B cell (primary cell): Measurements from ENCODE around the gene PLEKHG3. TPM values are rescaled to one million over a fixed set of nuclear protein-coding genes. Genes with fewer than 3 reads are reported as not detected.

Source experiments
- ATAC-seq: fragments of 200-7000 bp; cut with Tn5 transposase; one replicate; pipeline ENCODE4 v1.10.0; 2021; ENCODE audit warnings: low read depth, mild to moderate bottlenecking, moderate number of reproducible peaks, moderate library complexity
- CTCF ChIA-PET: fragments of 350-600 bp; sonication (Branson Sonifier 250); formaldehyde crosslinking; loops from one replicate; lab custom pipeline; 2021; ENCODE audit warnings: antibody characterized with exemption, inconsistent platforms; lab: Charles Lee
- POLR2A ChIA-PET: fragments of 350-600 bp; sonication (Branson Sonifier 250); formaldehyde crosslinking; loops from one replicate; lab custom pipeline; 2021; ENCODE audit warnings: antibody characterized with exemption; lab: Charles Lee
- DNase-seq: peaks from one replicate; pipeline ENCODE4 v3.0.0; 2013
- H2AFZ ChIP-seq: 2 replicates; pipeline ENCODE4 v1.6.1; 2012; ENCODE audit warnings: mild to moderate bottlenecking, low read depth, low read length; ENCODE audit not compliant: insufficient read depth, poor library complexity, severe bottlenecking
- H3K27ac ChIP-seq, 2 donors: 1 replicate in 1 of 2; 2 replicates in 1 of 2; pipeline ENCODE4 v1.5.1; 2012 to 2013; ENCODE audit warnings: low read length in 2 of 2, mild to moderate bottlenecking in 2 of 2, moderate library complexity in 1 of 2
- H3K27me3 ChIP-seq, 4 experiments: fragments of 200-600 bp in 1 of 4; sonication (generic) in 1 of 4; replicated peaks in 1 of 4; 1 replicate in 2 of 4; 2 replicates in 2 of 4; pipeline versions ENCODE4 v1.6.1 to v1.7.0; 2013 to 2016; ENCODE audit warnings: low read length in 3 of 4, mild to moderate bottlenecking in 2 of 4, mixed read lengths in 1 of 4, moderate library complexity in 1 of 4; ENCODE audit not compliant: insufficient read depth in 4 of 4, control insufficient read depth in 3 of 4; ENCODE audit errors: control extremely low read depth in 1 of 4
- H3K36me3 ChIP-seq, 2 experiments: replicated peaks in 1 of 2; 1 replicate in 1 of 2; 2 replicates in 1 of 2; pipeline versions ENCODE4 v1.6.1 to v1.7.1; 2013; ENCODE audit warnings: low read length in 1 of 2; ENCODE audit not compliant: insufficient read depth in 2 of 2, control insufficient read depth in 1 of 2; ENCODE audit errors: control extremely low read depth in 1 of 2, extremely low read depth in 1 of 2
- H3K4me1 ChIP-seq, 2 donors: fragments of 200-600 bp in 1 of 2; sonication (generic) in 1 of 2; 1 replicate in 1 of 2; 2 replicates in 1 of 2; pipeline versions ENCODE4 v1.5.1 to v1.6.1; 2013 to 2017; ENCODE audit warnings: low read length in 2 of 2; ENCODE audit not compliant: control insufficient read depth in 2 of 2, insufficient read depth in 2 of 2
- H3K4me2 ChIP-seq: replicated peaks from 2 replicates; pipeline ENCODE3; 2012; ENCODE audit warnings: mild to moderate bottlenecking, low read depth, low read length; ENCODE audit not compliant: poor library complexity, severe bottlenecking
- H3K4me3 ChIP-seq, 5 experiments: fragments of 200-600 bp in 1 of 5; sonication (generic) in 1 of 5; 1 replicate in 3 of 5; 2 replicates in 2 of 5; pipeline versions ENCODE4 v1.5.1 to v1.7.0; 2011 to 2016; ENCODE audit warnings: low read length in 4 of 5, mild to moderate bottlenecking in 4 of 5, low read depth in 2 of 5, control low read depth in 1 of 5, moderate library complexity in 1 of 5; ENCODE audit not compliant: insufficient read depth in 1 of 5; ENCODE audit errors: control extremely low read depth in 1 of 5, extremely low read depth in 1 of 5
- H3K79me2 ChIP-seq: fragments of 200-600 bp; sonication (generic); one replicate; pipeline ENCODE4 v1.6.0; 2016; ENCODE audit warnings: low read length; ENCODE audit not compliant: control insufficient read depth, insufficient read depth
- H3K9ac ChIP-seq: fragments of 200-600 bp; sonication (generic); 2 replicates; pipeline ENCODE4 v1.6.1; 2017; ENCODE audit warnings: mild to moderate bottlenecking, low read length, moderate library complexity
- H3K9me3 ChIP-seq, 3 donors: one replicate each; pipeline versions ENCODE4 v1.6.1 to v1.7.1; 2013; ENCODE audit warnings: low read length in 2 of 3; ENCODE audit not compliant: control insufficient read depth in 2 of 3, insufficient read depth in 1 of 3; ENCODE audit errors: control extremely low read depth in 1 of 3
- H4K20me1 ChIP-seq: 2 replicates; pipeline ENCODE4 v1.6.0; 2012; ENCODE audit warnings: mild to moderate bottlenecking, low read length; ENCODE audit not compliant: insufficient read depth, control insufficient read depth, poor library complexity, severe bottlenecking
- H3K27ac Mint-ChIP-seq: one replicate; pipeline ENCODE4 v1.8.0; 2021; ENCODE audit warnings: mixed read lengths
- H3K27me3 Mint-ChIP-seq: one replicate; pipeline ENCODE4 v1.8.0; 2021; ENCODE audit warnings: mixed read lengths
- H3K4me1 Mint-ChIP-seq: one replicate; pipeline ENCODE4 v1.8.0; 2021; ENCODE audit warnings: mixed read lengths
- H3K4me3 Mint-ChIP-seq: one replicate; pipeline ENCODE4 v1.8.0; 2021; ENCODE audit warnings: mixed read lengths
- H3K9me3 Mint-ChIP-seq: one replicate; pipeline ENCODE4 v1.8.0; 2022; ENCODE audit warnings: mixed read lengths; ENCODE audit not compliant: insufficient read depth
- CTCF ChIP-seq: fragments of 200-600 bp; IDR thresholded peaks from one replicate; pipeline ENCODE4 v1.8.0; 2022; ENCODE audit warnings: antibody characterized with exemption, mild to moderate bottlenecking
- EZH2 ChIP-seq: IDR thresholded peaks from 2 replicates; pipeline ENCODE4 v1.6.1; 2012; ENCODE audit warnings: borderline replicate concordance, low read depth, mild to moderate bottlenecking, moderate library complexity, low read length; ENCODE audit not compliant: insufficient read depth, poor library complexity, severe bottlenecking
- WGBS: methylation state at CpG from one replicate; pipeline ENCODE4 v1.1.5; 2013; ENCODE audit warnings: missing lambda C conversion rate; ENCODE audit not compliant: insufficient coverage; 5-methylcytosine and 5-hydroxymethylcytosine counted together
- intact Hi-C: fragments of 100-400 bp; cut with micrococcal nuclease; formaldehyde crosslinking; loops from one replicate; pipeline ENCODE4 v1.10.0; 2022
- polyA plus RNA-seq: library from polyadenylated mRNA; depleted of rRNA; stranded (reverse); fragments of >200 nt; gene quantifications from 2 replicates; pipeline ENCODE4 v1.2.3, GENCODE V29; 2012
- total RNA-seq, 2 donors: library from RNA; stranded (reverse); fragments of 120-200 nt in 1 of 2; gene quantifications; 1 replicate in 1 of 2; 2 replicates in 1 of 2; pipeline versions ENCODE4 v1.2.3 to v1.2.4, GENCODE V29; 2013 to 2022

PLEKHG3 gene
- total and polyA plus RNA-seq, 2 donors (not counting 1 experiment from before 2014, with no cell fraction given), result 0.12 to 0.25 TPM

- Mint-ChIP-seq H3K9me3 (no peaks in the 10 kb centered on the region), H3K27me3 (peaks cover 25% of the 10 kb centered on the region), H3K4me1 (no peaks in the 10 kb centered on the region), H3K27ac (no peak overlapping the region), H3K4me3 (no peak overlapping the region)
- Histone ChIP-seq H3K4me1 (no peaks in the 10 kb centered on the region), H3K36me3 (no peaks in the 10 kb centered on the region), H3K9me3 (no peaks in the 10 kb centered on the region), H3K27me3 (peaks cover 0 to 6% (median 0%) of the 10 kb centered on the region in 4 experiments), H3K27ac (no peak overlapping the region), H3K79me2 (no peaks in the 10 kb centered on the region), H3K4me3 (no peak overlapping the region), H3K4me2 (no peak overlapping the region), H2AFZ (no peak overlapping the region), H3K9ac (no peak overlapping the region), H4K20me1 (no peaks in the 10 kb centered on the region)
- intact Hi-C loops, result no loop called here
- ChIA-PET CTCF (no interaction called here), POLR2A (no interaction called here)
- no CpG with 5 or more reads among the region's 2 CpGs for WGBS
- no peak for ATAC-seq
- no peak for DNase-seq
- no peak for TF ChIP-seq CTCF
- no peak for TF ChIP-seq EZH2
Observed at GRCh38 chr14:64691376-64691775, 12.8 kb upstream of the PLEKHG3 start.

GRCh38 chr14:64692189-64692985 lies 11.8 kb upstream of the PLEKHG3 start:
- no peaks in the 10 kb centered on the region for H3K36me3 ChIP-seq
- no peak overlapping the region for H2AFZ ChIP-seq
- no peak overlapping the region for H3K4me2 ChIP-seq
- CTCF ChIA-PET, result interaction anchor here (1.2 kb wide), 1 partner anchor 17 kb away, joined by 4 read pairs; no protein-coding TSS in a partner anchor
- no peak for DNase-seq
- no peak overlapping the region for H3K4me3 ChIP-seq
- intact Hi-C loops, result no loop called here
- no peaks in the 10 kb centered on the region for H3K4me1 ChIP-seq
- H3K27me3 ChIP-seq, result peaks cover 0 to 9% (median 0%) of the 10 kb centered on the region in 4 experiments
- no peaks in the 10 kb centered on the region for H4K20me1 ChIP-seq
- POLR2A ChIA-PET, result no interaction called here
- H3K9ac ChIP-seq, result no peak overlapping the region
- H3K9me3 ChIP-seq, result no peaks in the 10 kb centered on the region
- no peak for TF ChIP-seq EZH2
- no peak for TF ChIP-seq CTCF
- H3K79me2 ChIP-seq, result no peaks in the 10 kb centered on the region
- WGBS, result 86% methylated on average over 1 of the region's 5 CpGs
- H3K27ac Mint-ChIP-seq, result no peak overlapping the region
- H3K4me3 Mint-ChIP-seq, result no peak overlapping the region
- no peaks in the 10 kb centered on the region for H3K4me1 Mint-ChIP-seq
- H3K27me3 Mint-ChIP-seq, result peaks cover 32% of the 10 kb centered on the region
- ATAC-seq, result no peak
- H3K27ac ChIP-seq, result no peak overlapping the region
- H3K9me3 Mint-ChIP-seq, result no peaks in the 10 kb centered on the region
